Retina (tissue), 1 donor: ENCODE measurements around the gene GGTLC1.
"Not testable (repeated sequence)": the region's sequence is repeated elsewhere in the genome, so short reads cannot be mapped to it uniquely, and the experiment has no call there.

Source experiments
- DNase-seq: peaks from one replicate; pipeline ENCODE4 v3.0.0-alpha.2; 2016

The GGTLC1 gene

DNA sequence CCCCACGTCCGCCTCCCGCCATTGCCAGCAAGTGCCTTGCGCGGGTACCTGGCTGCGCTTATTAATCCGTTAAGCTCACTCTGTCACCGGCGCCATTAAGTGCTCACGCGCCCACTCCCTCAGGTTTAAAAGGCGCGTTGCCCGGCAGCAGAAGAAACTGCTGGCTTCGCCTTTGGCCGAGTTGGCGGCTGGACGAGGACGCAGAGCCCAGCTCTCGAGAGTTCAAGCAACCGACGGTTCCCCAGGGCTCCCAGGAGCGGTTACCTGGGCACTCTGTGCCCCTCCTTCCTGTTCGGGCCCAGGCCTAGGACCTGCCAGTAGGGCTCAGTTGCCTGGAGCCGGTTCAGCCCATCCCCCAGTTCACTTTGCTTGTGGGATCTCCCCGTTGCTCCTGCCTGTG is at the start of gene GGTLC1:
Gene GGTLC1, minus strand, starts transcription at position 219 of the 400 bp plus-strand sequence. CDS start 2,168 bp downstream, outside the sequence.
- DNase-seq = no peak

- no peak for DNase-seq
These were observed 46.2 kb upstream of the GGTLC1 start for GRCh38 chr20:24034820-24035219.

GRCh38 chr20:24033565-24033964 is 45.0 kb upstream of the GGTLC1 start:
- no peak for DNase-seq

- DNase-seq = no peak
These were observed 44.6 kb upstream of the GGTLC1 start for GRCh38 chr20:24033151-24033550.

- no peak for DNase-seq
These were observed 43.9 kb upstream of the GGTLC1 start for GRCh38 chr20:24032400-24032898.

DNA sequence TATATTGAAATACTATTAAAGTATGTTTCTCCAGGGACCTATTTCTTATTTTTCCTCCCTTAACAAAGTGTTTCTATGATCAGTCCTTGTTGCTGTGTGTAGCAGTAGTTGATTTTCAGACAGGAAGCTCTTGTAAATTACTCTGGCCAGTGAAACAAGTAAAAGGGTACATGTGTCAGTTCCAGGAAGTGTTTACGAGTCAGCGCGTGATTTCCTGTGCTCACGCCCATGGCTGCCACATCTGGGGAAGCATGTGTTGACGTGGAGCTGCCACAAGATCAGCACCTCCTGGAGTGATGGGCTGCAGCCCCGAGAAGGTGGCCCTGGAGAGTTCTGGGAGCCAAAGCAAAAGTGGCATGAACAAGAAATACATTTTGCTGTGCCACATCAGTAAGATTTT is 38.6 kb upstream of the GGTLC1 start:
- DNase-seq = no peak

- DNase-seq = no peak
These were observed 34.1 kb upstream of the GGTLC1 start for GRCh38 chr20:24022621-24023180.

GRCh38 chr20:24018796-24019195 is 30.2 kb upstream of the GGTLC1 start:
- no peak for DNase-seq

- no peak for DNase-seq
These were observed 28.8 kb upstream of the GGTLC1 start for GRCh38 chr20:24017458-24017755.

DNA sequence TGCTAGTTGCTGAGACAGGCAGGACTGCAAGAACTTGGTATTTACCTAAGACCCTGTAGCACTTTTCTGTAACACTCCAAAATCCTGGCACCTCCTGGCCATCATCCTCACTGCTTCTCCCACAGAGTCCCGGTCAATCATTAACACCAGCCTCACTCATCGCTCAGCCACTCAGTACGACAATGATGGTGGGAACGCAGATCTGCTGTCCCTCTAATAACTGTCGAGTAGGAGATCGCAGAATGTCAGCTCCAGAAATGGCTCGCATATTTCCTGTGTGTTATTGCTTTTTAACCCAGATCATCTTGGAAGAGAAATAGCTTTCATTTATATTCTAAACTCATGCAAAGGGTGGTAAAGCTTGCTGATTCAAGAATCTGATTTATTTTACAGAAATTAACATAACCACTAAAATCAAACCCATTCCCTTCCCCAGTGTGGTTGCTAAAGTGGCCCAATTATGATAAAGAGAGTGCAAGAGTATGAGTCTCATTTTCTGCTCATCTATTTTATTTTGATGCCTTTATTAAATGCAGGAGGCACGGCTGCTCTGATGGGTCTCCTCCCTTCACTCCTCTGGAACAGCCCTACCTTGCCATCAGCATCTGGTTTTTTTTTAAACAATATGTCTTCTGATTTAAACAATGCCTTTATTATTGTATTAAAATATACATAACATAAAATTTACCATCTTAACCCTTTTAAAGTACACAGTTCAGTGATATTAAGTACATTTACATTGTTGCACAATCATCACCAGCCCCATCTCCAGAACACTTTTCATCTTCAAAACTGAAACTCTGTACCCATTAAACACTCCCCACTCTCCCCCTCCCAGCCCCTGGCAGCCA is 28.3 kb upstream of the GGTLC1 start:
- no peak for DNase-seq

DNA sequence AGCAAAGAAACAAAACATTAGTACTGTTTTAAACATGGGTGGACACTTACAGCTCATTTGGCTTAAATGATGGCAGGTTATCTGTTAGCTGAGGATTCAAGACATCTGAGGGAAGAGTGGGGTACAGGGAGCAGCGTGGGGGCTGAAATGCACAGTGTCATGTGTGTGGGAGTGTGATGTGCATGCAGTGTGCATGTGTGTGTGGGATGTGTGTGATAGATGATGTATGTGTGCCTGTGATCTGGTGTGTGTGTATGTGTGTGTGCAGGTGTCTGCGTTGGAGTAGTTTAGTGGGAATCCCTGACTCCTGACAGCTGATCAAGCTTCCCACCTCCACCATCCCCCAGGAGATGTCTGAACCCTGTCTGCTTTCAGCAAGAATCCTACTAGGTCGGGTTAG is 25.4 kb upstream of the GGTLC1 start:
- no peak for DNase-seq

DNA sequence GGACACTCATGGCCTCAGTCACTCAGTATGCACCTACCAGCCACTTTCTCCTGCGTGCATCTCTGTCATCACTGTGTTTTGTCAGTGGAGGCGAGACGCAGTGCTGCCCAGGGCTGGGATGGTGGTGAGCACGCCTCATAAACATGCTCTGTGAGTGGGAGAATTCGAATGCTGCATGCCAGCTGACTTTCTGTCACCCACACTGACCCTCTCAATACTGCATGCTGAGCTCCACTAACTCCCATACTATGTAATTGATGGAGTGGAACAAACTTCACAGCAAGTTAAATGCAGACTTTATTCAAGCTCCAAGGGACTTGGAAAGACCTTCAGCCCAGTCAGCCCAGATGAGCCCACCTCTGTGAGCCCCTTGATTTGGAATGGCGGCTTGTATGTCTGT is 22.7 kb upstream of the GGTLC1 start:
- no peak for DNase-seq

DNA sequence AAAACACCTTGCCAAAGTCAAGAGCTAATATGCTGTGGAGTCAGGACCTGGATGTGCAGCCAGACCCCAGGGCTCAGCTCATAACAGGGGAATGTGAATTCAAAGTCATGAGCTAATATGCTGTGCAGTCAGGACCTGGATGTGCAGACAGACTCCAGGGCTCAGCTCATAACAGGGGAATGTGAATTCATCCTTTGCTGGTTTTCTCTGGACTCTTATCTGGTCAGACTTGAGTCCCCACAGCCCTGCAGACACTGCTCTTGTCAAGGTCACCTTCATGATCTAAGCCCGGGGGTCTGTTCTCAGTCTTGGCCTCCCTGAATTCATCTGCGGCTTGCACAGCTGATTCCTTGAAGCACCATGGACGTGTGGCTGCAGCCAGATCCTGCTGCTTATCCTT is 19.2 kb upstream of the GGTLC1 start:
- DNase-seq = no peak

DNA sequence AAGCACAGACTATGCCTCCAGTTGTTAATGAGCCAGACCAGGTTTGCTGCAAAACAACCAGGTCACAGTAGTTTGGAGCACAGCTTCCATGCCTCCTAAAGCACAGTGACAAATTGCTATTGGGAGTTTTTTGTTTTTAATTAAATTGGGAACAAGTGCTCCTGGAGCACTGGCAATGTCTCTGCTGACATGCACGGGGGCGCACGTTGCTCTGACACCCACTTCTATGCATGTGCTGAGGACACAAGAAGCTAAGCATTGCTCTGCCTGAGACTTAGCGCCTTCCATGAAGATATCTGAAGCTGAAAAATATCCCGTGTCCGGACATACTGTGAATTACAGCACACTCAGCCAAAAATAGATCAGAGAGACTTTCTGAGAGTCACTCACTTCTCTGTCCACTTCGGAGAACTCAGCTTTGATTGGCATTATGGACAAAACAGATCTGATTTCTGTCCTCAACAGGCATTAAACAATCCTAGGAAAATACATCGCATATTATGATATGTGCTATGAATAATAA is 18.6 kb upstream of the GGTLC1 start:
- no peak for DNase-seq

DNA sequence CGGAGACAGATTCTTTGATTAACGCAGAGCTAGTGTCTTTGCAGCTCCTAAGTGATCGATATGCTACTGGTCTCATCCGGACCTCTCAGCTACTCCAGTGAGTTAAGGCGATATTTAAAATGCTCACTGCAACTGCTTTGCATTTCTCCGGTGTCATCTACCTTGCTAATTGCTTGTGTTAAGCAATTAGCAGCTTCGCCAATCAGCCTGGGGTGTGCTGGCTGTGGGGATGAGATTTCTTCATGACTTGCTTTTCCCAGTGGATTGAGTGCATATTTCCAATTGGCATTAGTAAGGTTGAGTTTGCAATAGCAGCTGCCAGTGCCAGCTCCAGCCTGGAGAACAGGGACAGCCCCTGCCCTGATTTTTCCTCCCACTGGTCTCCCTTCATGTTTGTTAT is 18.0 kb upstream of the GGTLC1 start:
- DNase-seq = no peak

DNA sequence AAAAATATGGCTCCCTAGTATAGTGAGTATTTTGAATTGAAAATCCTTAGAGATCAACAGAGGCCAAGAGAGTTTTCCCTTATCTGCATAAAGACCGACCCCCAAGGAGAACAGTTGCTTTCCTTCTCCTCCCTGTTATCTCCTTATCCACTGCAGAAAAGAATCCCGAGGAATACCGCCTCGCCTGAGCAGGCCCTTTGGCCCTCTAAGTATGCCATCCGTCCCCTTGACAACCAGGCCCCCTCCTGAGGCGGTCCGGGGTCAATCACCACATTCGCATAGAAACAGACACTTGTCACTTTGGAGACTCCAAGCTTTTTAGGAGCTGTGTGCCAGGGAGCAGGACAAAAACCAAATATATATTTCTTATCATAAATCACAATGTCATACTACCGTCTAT is 15.9 kb upstream of the GGTLC1 start:
- no peak for DNase-seq

- no peak for DNase-seq
These were observed 14.3 kb upstream of the GGTLC1 start for GRCh38 chr20:24002896-24003295.

GRCh38 chr20:24001712-24002405 is 13.3 kb upstream of the GGTLC1 start:
- no peak for DNase-seq

DNA sequence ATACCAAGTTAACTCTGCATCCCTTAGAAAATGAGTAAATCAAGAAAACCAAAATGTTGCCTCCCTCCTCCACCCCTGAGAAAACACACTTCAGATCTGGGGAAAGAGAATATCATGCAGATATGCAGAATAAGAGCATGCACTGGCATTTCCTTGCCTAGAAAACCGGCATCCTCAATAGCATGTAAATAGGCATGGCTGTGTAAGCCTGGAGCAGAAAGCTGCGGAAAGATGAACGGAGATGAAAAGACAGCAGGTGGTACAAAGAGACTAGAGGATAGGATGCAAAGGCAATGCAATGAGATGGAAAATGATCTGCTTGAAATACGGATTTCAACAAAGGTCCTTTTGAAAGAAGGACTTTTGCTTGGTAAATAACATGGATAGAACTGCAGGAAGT is 10.3 kb upstream of the GGTLC1 start:
- DNase-seq = no peak

- no peak for DNase-seq
These were observed 9.8 kb upstream of the GGTLC1 start for GRCh38 chr20:23998392-23998791.

DNA sequence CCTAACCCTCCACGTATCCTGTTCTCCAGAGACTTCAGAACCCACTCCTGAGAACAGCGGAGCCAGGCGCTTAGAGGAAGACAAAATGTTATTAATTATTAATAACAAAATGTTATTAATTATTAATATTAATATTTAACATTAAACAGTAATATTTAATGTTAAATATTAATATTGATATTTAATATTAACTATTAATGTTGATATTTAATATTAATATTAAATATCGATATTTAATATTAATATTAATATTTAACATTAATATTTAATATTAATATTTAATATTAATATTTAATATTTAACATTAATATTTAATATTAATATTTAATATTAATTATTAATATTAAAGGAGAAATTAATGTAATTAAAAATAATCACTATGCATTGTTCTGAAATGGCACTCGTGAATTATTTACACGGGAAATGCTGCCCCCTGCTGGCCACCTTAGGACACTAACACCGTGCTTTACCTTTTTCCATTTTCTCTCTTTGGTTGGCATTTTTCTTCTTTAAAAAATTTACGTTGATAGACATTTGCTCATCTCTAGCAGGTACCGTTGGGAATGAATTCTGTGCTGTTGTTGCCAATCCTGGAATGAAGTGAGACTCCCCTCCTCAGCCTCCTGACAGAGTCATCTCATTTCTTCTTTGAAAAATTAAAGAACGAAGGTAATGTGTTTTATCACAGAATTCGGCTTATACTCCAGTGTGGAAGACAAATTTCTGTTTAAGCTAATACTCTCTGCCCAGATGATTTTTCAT is 7.5 kb upstream of the GGTLC1 start:
- DNase-seq = no peak

DNA sequence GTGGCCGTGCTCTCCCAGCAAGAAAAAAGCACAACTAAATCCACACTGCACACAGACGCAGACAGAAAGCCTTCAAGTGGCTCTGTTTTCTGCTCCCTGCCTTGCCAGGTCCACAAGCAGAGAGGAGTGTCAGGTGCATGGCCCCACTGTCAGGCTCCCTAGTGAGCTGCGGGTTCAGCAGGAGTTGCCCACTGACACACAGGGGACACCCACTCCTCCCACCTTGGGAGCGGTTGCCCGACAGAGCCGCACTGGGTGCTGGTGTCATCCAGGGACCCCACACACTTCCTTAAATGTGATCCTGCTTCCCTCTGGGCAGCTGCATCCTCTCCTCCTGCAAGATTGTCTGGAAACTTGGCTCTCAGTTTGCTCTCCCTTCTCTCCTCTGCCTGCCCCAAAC is 6.7 kb upstream of the GGTLC1 start:
- DNase-seq = not testable (repeated sequence)
